A172 (cell line): ENCODE data around the gene SPPL3. TPM values are rescaled to one million over a fixed set of nuclear protein-coding genes. Genes with fewer than 3 reads are reported as not detected.
"Not testable (repeated sequence)": the region's sequence is repeated elsewhere in the genome, so short reads cannot be mapped to it uniquely, and the experiment has no call there.

ENCODE experiments used
- DNase-seq: peaks from one replicate; pipeline ENCODE4 v3.0.0-alpha.2; 2015; ENCODE audit warnings: low spot score
- total RNA-seq: library from RNA; depleted of rRNA; stranded (reverse); fragments of >200 nt; shearing (Covaris generic); gene quantifications from 2 replicates; pipeline ENCODE4 v1.2.3, GENCODE V29; 2014

SPPL3 gene
- total RNA-seq, 1 experiment from 2014 or later: 4.3 TPM

GRCh38 chr12:120751389-120751788, 152.8 kb downstream of the SPPL3 start:
- DNase-seq: no peak

GRCh38 chr12:120750806-120751205, 153.4 kb downstream of the SPPL3 start:
- DNase-seq: no peak

GRCh38 chr12:120749256-120749655, 154.9 kb downstream of the SPPL3 start:
- DNase-seq: no peak

GRCh38 chr12:120748242-120748641, 155.9 kb downstream of the SPPL3 start:
- no peak for DNase-seq

GRCh38 chr12:120744922-120745493, 159.2 kb downstream of the SPPL3 start:
- no peak for DNase-seq

GRCh38 chr12:120741476-120742421, 162.4 kb downstream of the SPPL3 start:
- DNase-seq: no peak

GRCh38 chr12:120740871-120741270, 163.3 kb downstream of the SPPL3 start:
- no peak for DNase-seq

- no peak for DNase-seq
These were observed 164.1 kb downstream of the SPPL3 start for GRCh38 chr12:120739821-120740613.

GRCh38 chr12:120739031-120739762, 165.0 kb downstream of the SPPL3 start:
- no peak for DNase-seq

- DNase-seq: no peak
These were observed 165.7 kb downstream of the SPPL3 start for GRCh38 chr12:120738252-120739030.

GRCh38 chr12:120737557-120738251, 166.5 kb downstream of the SPPL3 start:
- DNase-seq: no peak

GRCh38 chr12:120736404-120737331, 167.5 kb downstream of the SPPL3 start:
- no peak for DNase-seq

GRCh38 chr12:120735181-120735580, 169.0 kb downstream of the SPPL3 start:
- peak; percentile 32 for DNase-seq

- no peak for DNase-seq
These were observed 169.9 kb downstream of the SPPL3 start for GRCh38 chr12:120734210-120734609.

- no peak for DNase-seq
These were observed 170.6 kb downstream of the SPPL3 start for GRCh38 chr12:120733574-120733973.

GRCh38 chr12:120732198-120732597, 172.0 kb downstream of the SPPL3 start:
- not testable (repeated sequence) for DNase-seq

GRCh38 chr12:120726961-120727360, 177.2 kb downstream of the SPPL3 start:
- no peak for DNase-seq

GRCh38 chr12:120726510-120726793, 177.7 kb downstream of the SPPL3 start:
- DNase-seq: no peak
